ENCODE measurements around the gene LRMDA. TPM values are rescaled to one million over a fixed set of nuclear protein-coding genes. Genes with fewer than 3 reads are reported as not detected.

Gene LRMDA
- total RNA-seq, 1 donor = 32.6 TPM

GRCh38 chr10:75470901-75471300 lies 39.5 kb downstream of the LRMDA start:
- no peak for DNase-seq (ENCODE audit: low read depth in 2 of 3, low spot score in 2 of 3)

- DNase-seq (ENCODE audit: low read depth in 2 of 3, low spot score in 2 of 3) = no peak
Observed at GRCh38 chr10:75472685-75473084, 41.3 kb downstream of the LRMDA start.

DNA sequence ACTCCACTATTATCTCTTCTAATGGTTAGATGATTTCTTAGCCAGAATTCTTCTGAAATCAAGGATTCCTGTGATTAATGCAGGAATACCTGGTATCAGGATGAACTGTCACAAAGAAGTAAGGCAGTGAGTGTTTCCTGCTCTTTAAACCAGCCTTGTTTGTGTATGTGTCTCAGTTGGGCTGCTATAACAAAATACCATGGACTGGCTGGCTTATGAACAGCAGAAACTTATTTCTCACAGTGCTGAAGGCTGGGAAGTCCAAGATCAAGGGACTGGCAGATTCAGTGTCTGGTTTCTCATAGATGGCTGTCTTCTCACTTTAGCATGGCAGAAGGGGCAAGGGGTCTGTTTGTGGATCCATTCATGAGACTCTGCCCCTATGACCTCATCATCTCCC lies 42.7 kb downstream of the LRMDA start:
- no peak for DNase-seq (ENCODE audit: low read depth in 2 of 3, low spot score in 2 of 3)

DNA sequence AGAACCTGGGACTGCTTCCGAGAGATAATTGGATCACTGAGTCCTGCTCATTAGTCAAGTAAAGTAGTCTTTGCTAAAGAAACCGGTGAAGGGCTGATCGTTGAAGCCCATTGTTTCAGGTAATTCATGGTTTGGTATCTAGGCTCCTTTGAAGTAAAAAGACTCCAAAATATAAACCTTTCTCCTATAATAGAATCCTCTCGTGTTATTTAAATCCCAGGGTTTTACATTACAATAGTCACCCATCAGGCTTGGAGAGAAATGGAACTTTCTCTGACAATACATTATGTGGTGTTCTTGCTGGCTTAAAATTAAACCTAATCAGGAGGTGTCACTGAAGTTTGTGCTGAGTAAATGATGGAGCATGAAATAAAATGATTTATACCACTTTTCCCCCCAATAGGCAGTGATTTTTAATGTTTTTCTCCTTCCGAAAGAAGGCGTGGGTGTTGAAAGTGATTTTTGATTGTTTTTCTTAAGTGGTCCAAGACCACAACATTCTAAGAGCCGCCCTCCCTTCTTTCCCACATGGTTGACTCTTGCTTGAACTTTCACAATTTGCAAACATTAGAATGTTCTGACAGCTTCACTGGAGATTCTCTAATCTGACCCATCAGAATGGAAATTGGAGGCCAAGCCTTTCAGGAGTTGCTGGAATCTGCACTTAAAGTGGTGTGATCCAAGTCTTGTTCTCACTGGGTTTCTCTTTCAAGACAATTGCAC lies 44.2 kb downstream of the LRMDA start:
- DNase-seq (ENCODE audit: low read depth in 2 of 3, low spot score in 2 of 3) = no peak

DNA sequence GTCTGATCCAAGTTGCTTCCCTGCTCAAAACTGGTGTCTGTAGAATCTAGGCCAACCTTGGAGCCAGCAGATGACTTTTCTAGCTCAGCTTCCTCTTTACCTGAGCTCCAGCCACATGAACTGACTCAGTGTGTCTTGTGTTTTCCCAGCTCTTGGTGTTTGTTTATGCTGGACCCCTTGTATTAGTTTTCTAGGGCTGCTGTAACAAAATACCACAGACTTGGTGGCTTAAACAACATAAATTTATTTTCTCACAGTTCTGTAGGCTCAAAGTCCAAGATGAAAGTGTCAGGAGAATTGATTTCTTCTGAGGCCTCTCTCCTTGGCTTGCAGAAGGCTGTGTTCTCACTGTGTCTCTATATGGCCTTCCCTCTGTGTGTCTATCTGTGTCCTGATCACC lies 45.1 kb downstream of the LRMDA start:
- no peak for DNase-seq (ENCODE audit: low read depth in 2 of 3, low spot score in 2 of 3)

- no peak for DNase-seq (ENCODE audit: low read depth in 2 of 3, low spot score in 2 of 3)
Observed at GRCh38 chr10:75476985-75477384, 45.6 kb downstream of the LRMDA start.

DNA sequence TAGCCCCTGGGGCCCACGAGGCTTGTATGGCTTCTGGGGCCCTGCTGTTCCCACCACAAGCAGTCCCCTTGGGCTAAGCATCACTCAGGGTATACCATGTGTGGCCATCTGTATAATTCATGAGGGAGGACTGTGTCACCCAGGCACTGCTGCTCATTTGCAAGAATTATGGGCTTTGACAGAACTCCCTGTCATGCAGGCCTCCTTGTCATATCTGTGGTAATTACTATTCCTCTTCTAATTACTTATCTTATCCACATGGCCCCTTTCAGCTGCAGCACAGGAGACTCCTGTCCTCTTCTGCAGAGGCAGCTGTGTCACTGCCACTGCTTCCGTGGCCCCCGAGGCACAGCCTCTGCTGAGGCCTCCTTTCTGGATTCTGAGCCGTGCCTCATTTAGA lies 46.3 kb downstream of the LRMDA start:
- DNase-seq (ENCODE audit: low read depth in 2 of 3, low spot score in 2 of 3) = no peak

DNA sequence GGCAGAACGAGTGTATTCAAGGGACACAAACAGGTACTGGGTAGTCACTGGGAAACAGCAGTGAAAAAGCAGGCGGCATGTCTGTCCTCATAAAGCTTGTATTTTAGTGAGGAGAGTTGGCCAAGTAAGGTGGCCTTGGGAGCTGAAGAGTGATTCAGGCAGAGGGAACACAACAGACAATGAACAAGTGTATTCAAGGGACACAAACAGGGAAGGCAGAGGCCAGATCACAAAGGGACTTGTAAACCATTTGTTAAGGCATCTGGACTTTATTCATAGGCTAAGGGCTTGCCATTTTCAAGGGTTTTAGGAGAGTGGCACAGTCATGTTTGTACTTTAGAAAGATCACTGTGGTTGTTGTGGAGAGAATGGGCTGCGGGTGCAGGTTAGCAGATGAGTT lies 49.0 kb downstream of the LRMDA start:
- DNase-seq (ENCODE audit: low read depth in 2 of 3, low spot score in 2 of 3) = no peak

DNA sequence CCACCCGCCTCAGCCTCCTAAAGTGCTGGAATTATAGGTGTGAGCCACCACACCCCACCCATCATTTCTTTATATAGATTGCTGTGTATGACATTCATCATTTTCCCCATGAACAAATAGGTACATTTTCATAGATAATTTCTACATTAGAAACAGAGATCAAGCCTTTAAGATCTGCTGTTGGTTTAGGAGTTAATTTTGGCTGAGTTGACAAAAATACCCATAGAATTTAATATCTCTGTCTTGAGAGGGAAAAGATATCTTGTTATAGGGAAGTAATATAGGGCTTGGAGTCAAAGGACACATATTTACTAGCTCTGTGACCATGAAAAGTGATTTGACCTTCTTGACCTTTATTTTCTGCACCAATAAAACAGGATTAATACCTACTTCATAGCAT lies 51.8 kb downstream of the LRMDA start:
- no peak for DNase-seq (ENCODE audit: low read depth in 2 of 3, low spot score in 2 of 3)

- no peak for DNase-seq (ENCODE audit: low read depth in 2 of 3, low spot score in 2 of 3)
Observed at GRCh38 chr10:75484717-75485116, 53.3 kb downstream of the LRMDA start.

DNA sequence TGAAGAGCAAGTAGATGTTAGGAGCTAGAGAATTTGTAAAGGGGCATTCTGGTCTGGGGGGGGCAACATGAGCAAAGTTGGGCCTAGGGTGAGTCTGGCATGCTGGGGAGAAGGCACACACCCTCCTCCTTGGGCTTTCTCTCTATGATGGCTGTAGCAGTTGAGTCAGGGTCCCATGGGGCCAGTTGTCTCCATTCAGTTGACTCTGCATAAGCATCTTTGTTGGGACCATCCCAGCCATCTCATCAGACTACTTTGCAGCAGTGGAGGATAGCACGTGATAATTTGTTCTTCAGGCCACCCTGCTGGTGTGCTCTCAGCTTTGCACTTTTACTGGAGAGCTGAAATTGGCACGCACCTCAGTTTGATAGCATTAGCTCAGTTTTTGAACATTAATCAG lies 55.2 kb downstream of the LRMDA start:
- DNase-seq (ENCODE audit: low read depth in 2 of 3, low spot score in 2 of 3) = no peak

DNA sequence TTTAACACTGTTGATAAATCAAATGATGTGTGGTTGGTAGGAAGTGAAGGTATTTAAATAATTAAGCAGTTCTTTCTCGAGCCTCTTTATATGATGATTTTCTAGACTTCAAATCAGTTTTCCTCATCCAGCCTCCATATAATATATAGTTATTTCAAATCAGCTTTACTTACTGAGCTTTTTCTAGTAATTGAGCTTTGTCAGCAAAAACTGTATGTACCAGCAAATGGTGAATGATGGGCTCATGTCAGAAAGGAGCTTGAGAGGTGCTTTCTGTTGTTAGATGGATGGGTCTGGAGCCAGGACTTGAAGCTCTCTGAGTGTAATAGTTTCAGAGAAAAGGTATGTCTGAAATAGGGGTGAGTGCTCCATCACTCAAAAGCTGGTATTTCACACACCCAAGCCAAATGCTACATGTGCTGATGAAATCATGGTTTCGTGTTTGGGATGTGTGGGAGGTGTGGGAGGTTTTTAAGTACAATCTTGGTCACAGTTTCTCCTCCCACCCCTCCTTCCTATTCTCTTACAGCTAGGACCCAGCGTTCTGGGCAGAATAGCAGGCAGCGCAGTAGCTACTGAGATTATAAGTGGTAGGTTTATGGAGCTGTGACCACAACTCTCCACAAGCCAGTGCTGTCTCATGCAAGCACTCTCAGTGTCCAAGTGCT lies 55.8 kb downstream of the LRMDA start:
- no peak for DNase-seq (ENCODE audit: low read depth in 2 of 3, low spot score in 2 of 3)

- no peak for DNase-seq (ENCODE audit: low read depth in 2 of 3, low spot score in 2 of 3)
Observed at GRCh38 chr10:75487755-75488125, 56.3 kb downstream of the LRMDA start.

GRCh38 chr10:75492173-75492925 lies 60.9 kb downstream of the LRMDA start:
- peak in 2 of 3 donors; percentile 7 to 19 for DNase-seq (ENCODE audit: low read depth in 2 of 3, low spot score in 2 of 3)

- DNase-seq (ENCODE audit: low read depth in 2 of 3, low spot score in 2 of 3) = no peak
Observed at GRCh38 chr10:75493464-75493863, 62.0 kb downstream of the LRMDA start.

- DNase-seq (ENCODE audit: low read depth in 2 of 3, low spot score in 2 of 3) = no peak
Observed at GRCh38 chr10:75495434-75496190, 64.2 kb downstream of the LRMDA start.

DNA sequence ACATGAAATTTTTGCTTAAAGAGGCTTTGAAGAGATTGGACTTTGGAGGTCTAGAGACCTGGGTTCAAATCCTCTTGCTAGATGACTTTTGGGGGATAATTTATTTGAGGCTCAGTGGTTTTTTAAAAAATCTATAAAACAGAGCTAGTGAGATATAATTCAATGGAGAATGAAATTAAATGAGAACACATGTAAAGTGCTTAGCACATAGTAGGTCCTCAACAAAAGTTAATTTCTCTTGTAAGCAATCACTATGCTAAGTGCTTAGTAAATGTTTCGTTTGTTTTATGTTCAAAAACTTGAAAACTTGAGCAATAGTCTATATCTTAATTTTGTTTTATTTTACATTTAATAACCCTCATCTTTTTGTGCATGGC lies 64.8 kb downstream of the LRMDA start:
- DNase-seq (ENCODE audit: low read depth in 2 of 3, low spot score in 2 of 3) = no peak

- no peak for DNase-seq (ENCODE audit: low read depth in 2 of 3, low spot score in 2 of 3)
Observed at GRCh38 chr10:75497997-75498883, 66.8 kb downstream of the LRMDA start.

DNA sequence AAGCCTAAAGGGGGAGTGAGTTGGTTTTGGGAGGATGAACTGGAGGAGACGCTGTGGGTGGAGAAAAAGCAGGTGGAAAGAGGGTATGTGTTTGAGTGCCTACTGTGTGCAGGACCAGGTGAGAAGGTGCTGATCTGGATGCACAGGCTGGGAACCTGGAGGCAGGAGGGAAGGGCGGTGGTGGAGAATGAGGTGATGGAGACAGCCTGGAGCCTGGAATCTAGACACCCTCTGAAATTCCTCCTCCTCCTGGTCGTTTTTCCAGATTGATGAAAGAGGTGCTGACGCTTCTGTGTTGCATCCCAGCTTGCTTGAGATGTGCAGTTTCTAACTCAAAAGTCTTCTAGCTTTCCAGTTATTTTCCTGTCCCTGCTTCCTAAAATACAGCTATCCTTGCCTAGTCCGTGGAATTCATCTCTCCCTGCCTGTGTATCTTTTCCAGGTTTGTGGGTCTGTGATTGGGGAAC lies 67.5 kb downstream of the LRMDA start:
- DNase-seq (ENCODE audit: low read depth in 2 of 3, low spot score in 2 of 3) = no peak

- no peak for DNase-seq (ENCODE audit: low read depth in 2 of 3, low spot score in 2 of 3)
Observed at GRCh38 chr10:75499556-75500160, 68.2 kb downstream of the LRMDA start.
